Body of pancreas (tissue), 4 donors: ENCODE results near the gene C2CD4B.
A peak's percentile ranks its signal among the peaks of the same experiment; 100 is the strongest.

ENCODE experiments used
- POLR2A ChIP-seq, 3 donors: fragments of 450-650 bp; IDR thresholded peaks; one replicate each; pipeline ENCODE4 v1.6.1; 2016; ENCODE audit warnings: antibody characterized with exemption in 3 of 3, mild to moderate bottlenecking in 2 of 3
- TF ChIP-seq, protein P1 (sequence below), 7 experiments: fragments of 450-650 bp in 4 of 7; fragments of 200-600 bp in 3 of 7; sonication (generic) in 3 of 7; IDR thresholded peaks; one replicate each; pipeline ENCODE4 v1.5.1; 2016 to 2019; ENCODE audit warnings: antibody characterized with exemption in 7 of 7

DNA sequence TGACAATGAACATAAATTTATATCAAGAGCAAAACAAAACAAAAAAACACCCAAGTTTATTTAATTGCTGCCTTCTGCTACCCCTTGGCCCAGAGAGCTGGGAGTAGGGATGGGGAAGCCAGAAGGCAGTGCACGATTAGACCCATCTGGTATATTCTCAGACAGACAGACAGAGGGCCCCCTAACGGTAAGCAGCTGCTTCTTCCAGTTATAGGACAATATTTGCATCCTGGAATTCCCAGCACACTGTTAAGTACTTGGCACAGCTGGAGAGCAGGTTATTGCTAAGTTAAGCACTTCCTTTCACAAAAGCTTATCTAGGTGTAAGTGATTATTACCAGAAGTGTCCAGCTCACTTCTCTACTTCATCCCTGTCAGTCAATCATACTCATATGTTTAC lies 39.3 kb downstream of the C2CD4B start:
- TF ChIP-seq, protein P1, sequence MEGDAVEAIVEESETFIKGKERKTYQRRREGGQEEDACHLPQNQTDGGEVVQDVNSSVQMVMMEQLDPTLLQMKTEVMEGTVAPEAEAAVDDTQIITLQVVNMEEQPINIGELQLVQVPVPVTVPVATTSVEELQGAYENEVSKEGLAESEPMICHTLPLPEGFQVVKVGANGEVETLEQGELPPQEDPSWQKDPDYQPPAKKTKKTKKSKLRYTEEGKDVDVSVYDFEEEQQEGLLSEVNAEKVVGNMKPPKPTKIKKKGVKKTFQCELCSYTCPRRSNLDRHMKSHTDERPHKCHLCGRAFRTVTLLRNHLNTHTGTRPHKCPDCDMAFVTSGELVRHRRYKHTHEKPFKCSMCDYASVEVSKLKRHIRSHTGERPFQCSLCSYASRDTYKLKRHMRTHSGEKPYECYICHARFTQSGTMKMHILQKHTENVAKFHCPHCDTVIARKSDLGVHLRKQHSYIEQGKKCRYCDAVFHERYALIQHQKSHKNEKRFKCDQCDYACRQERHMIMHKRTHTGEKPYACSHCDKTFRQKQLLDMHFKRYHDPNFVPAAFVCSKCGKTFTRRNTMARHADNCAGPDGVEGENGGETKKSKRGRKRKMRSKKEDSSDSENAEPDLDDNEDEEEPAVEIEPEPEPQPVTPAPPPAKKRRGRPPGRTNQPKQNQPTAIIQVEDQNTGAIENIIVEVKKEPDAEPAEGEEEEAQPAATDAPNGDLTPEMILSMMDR (IDR thresholded peaks at IDR 0.05): peak; percentile 31 to 69 (median 56)
- TF ChIP-seq POLR2A (IDR thresholded peaks at IDR 0.05): no peak
